K562 (cell line): ENCODE data around the gene ISOC1. TPM values are rescaled to one million over a fixed set of nuclear protein-coding genes. Genes with fewer than 3 reads are reported as not detected.

ENCODE experiments used
- ATAC-seq: fragments of 200-7000 bp; cut with Tn5 transposase; 3 replicates; pipeline ENCODE4 v1.9.1; 2020; ENCODE audit warnings: moderate library complexity
- BruUV-seq: library from RNA; stranded (reverse); fragments of 400-500 nt; replicated peaks from 2 replicates; lab custom pipeline; 2021; lab: Mats Ljungman, UMichigan
- CTCF ChIA-PET: fragments of 300-600 bp; formaldehyde crosslinking; extraction: SDS; loops from one replicate; lab custom pipeline; 2021; ENCODE audit warnings: low intra/inter-chr PET ratio; lab: Yijun Ruan, JAX
- POLR2A ChIA-PET: fragments of 300-600, 350-650 bp; sonication (Branson Sonifier 250); formaldehyde crosslinking; extraction: SDS; loops from one replicate; lab custom pipeline; 2021; ENCODE audit warnings: antibody characterized with exemption, inconsistent platforms; lab: Yijun Ruan, JAX
- DNase-seq, 4 experiments: peaks; one replicate each; pipeline versions ENCODE4 v3.0.0 to v3.0.0-alpha.2; 2011 to 2018; ENCODE audit warnings: low spot score in 3 of 4, mixed read lengths in 3 of 4; ENCODE audit errors: extremely low read depth in 1 of 4
- FAIRE-seq: peaks from 2 replicates; lab custom pipeline; 2011; peaks lifted over from hg19 to GRCh38; lab: Jason Lieb, UNC
- H2AFZ ChIP-seq: 2 replicates; pipeline ENCODE4 v1.6.0; 2011; ENCODE audit warnings: low read depth, low read length, control low read depth, inconsistent platforms
- H3K27ac ChIP-seq: fragments of 200-600 bp; 3 replicates; pipeline ENCODE4 v1.8.0; 2011; ENCODE audit warnings: low read depth, mild to moderate bottlenecking, control low read depth, inconsistent platforms, low read length, moderate library complexity, mixed read lengths; ENCODE audit errors: extremely low read depth
- H3K27me3 ChIP-seq, 2 experiments: fragments of 300-600 bp in 1 of 2; 2 replicates in 1 of 2; 3 replicates in 1 of 2; pipeline versions ENCODE4 v1.6.0 to v1.8.0; 2011; ENCODE audit warnings: inconsistent platforms in 2 of 2, low read length in 2 of 2, mild to moderate bottlenecking in 1 of 2, mixed read lengths in 1 of 2, moderate library complexity in 1 of 2; ENCODE audit not compliant: control insufficient read depth in 2 of 2, insufficient read depth in 2 of 2
- H3K36me3 ChIP-seq: fragments of 300-600 bp; 3 replicates; pipeline ENCODE4 v1.8.0; 2011; ENCODE audit warnings: mild to moderate bottlenecking, low read length, inconsistent platforms; ENCODE audit not compliant: control insufficient read depth, insufficient read depth
- H3K4me1 ChIP-seq, 2 experiments: fragments of 200-600 bp in 1 of 2; replicated peaks in 1 of 2; 2 replicates in 1 of 2; 3 replicates in 1 of 2; pipeline versions ENCODE4 v1.5.1 to v1.8.0; 2011; ENCODE audit warnings: inconsistent platforms in 2 of 2, low read length in 2 of 2, mild to moderate bottlenecking in 1 of 2, mixed read lengths in 1 of 2, moderate library complexity in 1 of 2; ENCODE audit not compliant: control insufficient read depth in 2 of 2, insufficient read depth in 2 of 2
- H3K4me2 ChIP-seq: 2 replicates; pipeline ENCODE4 v1.6.1; 2011; ENCODE audit warnings: low read length, control low read depth, inconsistent platforms, mixed read lengths; ENCODE audit not compliant: insufficient read depth
- H3K4me3 ChIP-seq: fragments of 200-600 bp; sonication (generic), shearing (Covaris generic); 2 replicates; pipeline ENCODE4 v1.5.1; 2016; ENCODE audit warnings: control low read depth, inconsistent platforms
- H3K79me2 ChIP-seq: fragments of 200-600 bp; 3 replicates; pipeline ENCODE4 v1.8.0; 2011; ENCODE audit warnings: low read length, inconsistent platforms; ENCODE audit not compliant: control insufficient read depth, insufficient read depth
- H3K9ac ChIP-seq, 2 experiments: 2 replicates each; pipeline versions ENCODE4 v1.6.0 to v1.6.1; 2011; ENCODE audit warnings: low read depth in 2 of 2, low read length in 2 of 2, control low read depth in 1 of 2, inconsistent platforms in 1 of 2, mild to moderate bottlenecking in 1 of 2, mixed read lengths in 1 of 2; ENCODE audit not compliant: insufficient read depth in 1 of 2
- H3K9me1 ChIP-seq: one replicate; pipeline ENCODE4 v1.6.0; 2011; ENCODE audit warnings: inconsistent platforms, mild to moderate bottlenecking, low read length, moderate library complexity; ENCODE audit not compliant: control insufficient read depth, insufficient read depth
- H3K9me3 ChIP-seq: replicated peaks from 2 replicates; pipeline ENCODE4 v1.5.1; 2011; ENCODE audit warnings: low read depth, low read length, inconsistent platforms; ENCODE audit not compliant: control insufficient read depth, insufficient read depth
- H4K20me1 ChIP-seq: replicated peaks from 2 replicates; pipeline ENCODE4 v1.6.1; 2011; ENCODE audit warnings: low read length, inconsistent platforms, mixed read lengths; ENCODE audit not compliant: control insufficient read depth, insufficient read depth
- HDAC2 ChIP-seq: fragments of 450-650 bp; IDR thresholded peaks from 2 replicates; pipeline ENCODE4 v1.6.1; 2016; ENCODE audit warnings: mild to moderate bottlenecking
- NCOA4 ChIP-seq: fragments of 450-650 bp; IDR thresholded peaks from 2 replicates; pipeline ENCODE4 v1.6.1; 2018; ENCODE audit warnings: mild to moderate bottlenecking; ENCODE audit not compliant: partially characterized antibody
- NEUROD1 ChIP-seq: fragments of 150-350 bp; IDR thresholded peaks from 2 replicates; pipeline ENCODE4 v1.6.1; 2014; ENCODE audit warnings: borderline replicate concordance, low read length, low read depth; ENCODE audit not compliant: partially characterized antibody
- NR2F6 ChIP-seq: fragments of 450-650 bp; formaldehyde crosslinking; IDR thresholded peaks from 2 replicates; pipeline ENCODE4 v1.4.0; 2020; ENCODE audit warnings: mild to moderate bottlenecking
- STAT5B ChIP-seq: fragments of 250-450 bp; sonication (Bioruptor Pico); IDR thresholded peaks from 2 replicates; pipeline ENCODE4 v1.8.0; 2021; ENCODE audit warnings: mild to moderate bottlenecking, inconsistent platforms
- TCFL5 ChIP-seq: fragments of 250-450 bp; sonication (Bioruptor Pico); conservative IDR thresholded peaks from 2 replicates; pipeline ENCODE4 v1.6.1; 2021; ENCODE audit warnings: mild to moderate bottlenecking, moderate library complexity, matching md5 sums
- TGIF2 ChIP-seq: sonication (generic); formaldehyde crosslinking; IDR thresholded peaks from 2 replicates; pipeline ENCODE4 v1.8.1; 2022; ENCODE audit warnings: mild to moderate bottlenecking, missing genetic modification reagents, moderate library complexity
- ZNF146 ChIP-seq: IDR thresholded peaks from one replicate; pipeline ENCODE4 v1.6.1; 2018; ENCODE audit warnings: missing compliant biosample characterization; ENCODE audit not compliant: unreplicated experiment
- ZNF24 ChIP-seq: fragments of 450-650 bp; IDR thresholded peaks from 2 replicates; pipeline ENCODE4 v1.6.1; 2016
- WGBS: fragments of 100-300 bp; shearing (Covaris generic); methylation state at CpG from one replicate; pipeline ENCODE4 v1.1.6; 2016; ENCODE audit warnings: low coverage, mixed read lengths; ENCODE audit not compliant: insufficient coverage; ENCODE audit errors: missing lambda C conversion rate; 5-methylcytosine and 5-hydroxymethylcytosine counted together
- in situ Hi-C: fragments of 300-500 bp; cut with MboI; formaldehyde crosslinking; loops from 4 replicates; pipeline ENCODE4 v1.15.0; 2018; ENCODE audit warnings: inconsistent platforms, mixed read lengths
- intact Hi-C: fragments of 100-400 bp; cut with micrococcal nuclease; formaldehyde crosslinking; loops from 2 replicates; pipeline ENCODE4 v1.14.2; 2022
- polyA plus RNA-seq, 8 experiments: library from polyadenylated mRNA; depleted of rRNA in 4 of 8; stranded (reverse) in 5 of 8; unstranded in 3 of 8; fragments of >200 nt; fragmentation: Nextera tagmentation in 2 of 8; fragmentation: Illumina TruSeq in 1 of 8; extraction: Ambion mirVana in 2 of 8; extraction: Trizol in 1 of 8; gene quantifications; 2 replicates each; pipeline versions ENCODE4 v1.2.1 to v1.2.3, GENCODE V29; 2011 to 2014; ENCODE audit warnings: inconsistent platforms in 1 of 8, missing spikeins in 1 of 8
- total RNA-seq, 7 experiments: library from RNA; depleted of rRNA in 6 of 7; stranded (reverse); fragments of >200 nt in 6 of 7; fragmentation: Illumina TruSeq in 2 of 7; extraction: Trizol in 2 of 7; gene quantifications; 2 replicates each; pipeline versions ENCODE4 v1.2.1 to v1.2.3, GENCODE V29; 2011 to 2021; ENCODE audit warnings: low replicate concordance in 1 of 7
- TF ChIP-seq, protein P1 (sequence below): IDR thresholded peaks from 2 replicates; pipeline ENCODE4 v1.6.1; 2011; ENCODE audit warnings: borderline replicate concordance, low read depth, mild to moderate bottlenecking, moderate library complexity, low read length; ENCODE audit not compliant: insufficient read depth, poor library complexity, severe bottlenecking
- TF ChIP-seq, protein P2 (sequence below): fragments of 450-650 bp; IDR thresholded peaks from 2 replicates; pipeline ENCODE4 v1.6.1; 2017; ENCODE audit warnings: antibody characterized with exemption

The ISOC1 gene
- total and polyA plus RNA-seq, 9 of the 15 experiments (the other 6 are each of a cell fraction or from before 2014, with no cell fraction given): 14.0 to 67.9 (median 51.3) TPM

DNA sequence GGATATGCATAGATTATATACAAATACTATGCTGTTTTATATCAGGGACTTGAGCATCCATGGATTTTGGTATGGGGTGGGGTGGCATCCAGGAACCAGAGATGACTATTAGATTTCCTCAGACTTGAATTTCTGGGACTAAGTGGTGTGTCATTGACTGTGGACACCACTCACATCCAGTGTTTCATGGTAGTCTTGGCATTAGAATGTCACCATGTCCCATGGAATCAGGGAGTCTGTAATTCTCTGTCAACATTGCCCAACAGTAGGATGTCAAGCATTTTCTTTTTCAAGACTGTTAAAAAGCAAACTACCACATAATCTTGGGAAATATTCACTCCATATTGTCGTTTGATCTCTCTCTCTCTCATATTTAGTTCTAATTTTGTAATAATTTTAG lies 13.1 kb downstream of the ISOC1 start:
- H3K27ac ChIP-seq: no peak overlapping the region
- H3K4me1 ChIP-seq: peaks cover 0 to 1% of the 10 kb centered on the region in 2 experiments; a peak in 2 of 5 replicates
- in situ Hi-C loops: no loop called here
- H2AFZ ChIP-seq: no peak overlapping the region
- ChIA-PET CTCF (no interaction called here), POLR2A (interaction anchor here (1.7 kb wide), 1 partner anchor 9 kb away, joined by 7 read pairs; no protein-coding TSS in a partner anchor)
- no peaks in the 10 kb centered on the region for H3K9me3 ChIP-seq
- no peak for DNase-seq
- no peak overlapping the region for H3K4me3 ChIP-seq
- no TSS peak for BruUV-seq
- 67% methylated on average over 1 of the region's 1 CpG for WGBS
- no peak for FAIRE-seq
- no peaks in the 10 kb centered on the region for H3K27me3 ChIP-seq
- H3K4me2 ChIP-seq: no peak overlapping the region
- H4K20me1 ChIP-seq: no peaks in the 10 kb centered on the region
- H3K79me2 ChIP-seq: peaks cover 22% of the 10 kb centered on the region
- H3K9ac ChIP-seq: no peak overlapping the region
- ATAC-seq: no peak
- H3K36me3 ChIP-seq: peaks cover 43% of the 10 kb centered on the region
- TF ChIP-seq TCFL5 (CRISPR knock-in tag) (no peak), NEUROD1 (no peak), NR2F6 (CRISPR knock-in tag) (no peak), ZNF146 (CRISPR knock-in tag) (no peak), NCOA4 (no peak), ZNF24 (no peak), HDAC2 (no peak), STAT5B (no peak), TGIF2 (CRISPR knock-in tag) (no peak)
- TF ChIP-seq, protein P1, sequence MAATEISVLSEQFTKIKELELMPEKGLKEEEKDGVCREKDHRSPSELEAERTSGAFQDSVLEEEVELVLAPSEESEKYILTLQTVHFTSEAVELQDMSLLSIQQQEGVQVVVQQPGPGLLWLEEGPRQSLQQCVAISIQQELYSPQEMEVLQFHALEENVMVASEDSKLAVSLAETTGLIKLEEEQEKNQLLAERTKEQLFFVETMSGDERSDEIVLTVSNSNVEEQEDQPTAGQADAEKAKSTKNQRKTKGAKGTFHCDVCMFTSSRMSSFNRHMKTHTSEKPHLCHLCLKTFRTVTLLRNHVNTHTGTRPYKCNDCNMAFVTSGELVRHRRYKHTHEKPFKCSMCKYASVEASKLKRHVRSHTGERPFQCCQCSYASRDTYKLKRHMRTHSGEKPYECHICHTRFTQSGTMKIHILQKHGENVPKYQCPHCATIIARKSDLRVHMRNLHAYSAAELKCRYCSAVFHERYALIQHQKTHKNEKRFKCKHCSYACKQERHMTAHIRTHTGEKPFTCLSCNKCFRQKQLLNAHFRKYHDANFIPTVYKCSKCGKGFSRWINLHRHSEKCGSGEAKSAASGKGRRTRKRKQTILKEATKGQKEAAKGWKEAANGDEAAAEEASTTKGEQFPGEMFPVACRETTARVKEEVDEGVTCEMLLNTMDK: no peak
- TF ChIP-seq, protein P2, sequence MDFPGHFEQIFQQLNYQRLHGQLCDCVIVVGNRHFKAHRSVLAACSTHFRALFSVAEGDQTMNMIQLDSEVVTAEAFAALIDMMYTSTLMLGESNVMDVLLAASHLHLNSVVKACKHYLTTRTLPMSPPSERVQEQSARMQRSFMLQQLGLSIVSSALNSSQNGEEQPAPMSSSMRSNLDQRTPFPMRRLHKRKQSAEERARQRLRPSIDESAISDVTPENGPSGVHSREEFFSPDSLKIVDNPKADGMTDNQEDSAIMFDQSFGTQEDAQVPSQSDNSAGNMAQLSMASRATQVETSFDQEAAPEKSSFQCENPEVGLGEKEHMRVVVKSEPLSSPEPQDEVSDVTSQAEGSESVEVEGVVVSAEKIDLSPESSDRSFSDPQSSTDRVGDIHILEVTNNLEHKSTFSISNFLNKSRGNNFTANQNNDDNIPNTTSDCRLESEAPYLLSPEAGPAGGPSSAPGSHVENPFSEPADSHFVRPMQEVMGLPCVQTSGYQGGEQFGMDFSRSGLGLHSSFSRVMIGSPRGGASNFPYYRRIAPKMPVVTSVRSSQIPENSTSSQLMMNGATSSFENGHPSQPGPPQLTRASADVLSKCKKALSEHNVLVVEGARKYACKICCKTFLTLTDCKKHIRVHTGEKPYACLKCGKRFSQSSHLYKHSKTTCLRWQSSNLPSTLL: no peak
- intact Hi-C loops: no loop called here
- H3K9me1 ChIP-seq: no peaks in the 10 kb centered on the region
